ENCODE results near the gene KCNH4. TPM values are rescaled to one million over a fixed set of nuclear protein-coding genes. Genes with fewer than 3 reads are reported as not detected.

KCNH4 gene
- total and polyA plus RNA-seq, 2 donors (not counting 1 experiment from before 2014, with no cell fraction given), result 0.62 to 1.0 TPM

- POLR2A ChIA-PET, result interaction anchor here (0.5 kb wide), 1 partner anchor 1890 kb away, joined by 4 read pairs; no protein-coding TSS in a partner anchor
- TF ChIP-seq CTCF (IDR thresholded peaks at IDR 0.05), result no peak
- no peak for TF ChIP-seq EZH2 (IDR thresholded peaks at IDR 0.05; ENCODE audit: borderline replicate concordance, insufficient read depth, low read depth, low read length, poor library complexity, severe bottlenecking)
- DNase-seq (peak; percentile 61), ATAC-seq (ENCODE audit: low read depth) (no peak)
- Histone ChIP-seq H3K27me3 (replicated peaks in 1 of 4; ENCODE audit: control extremely low read depth in 1 of 4, control insufficient read depth in 3 of 4, insufficient read depth in 4 of 4, low read length in 3 of 4) (peaks cover 0 to 17% (median 2%) of the 10 kb centered on the region in 4 experiments), H3K4me1 (ENCODE audit: control insufficient read depth in 2 of 2, insufficient read depth in 2 of 2, low read length in 2 of 2) (peaks cover 46 to 61% of the 10 kb centered on the region in 2 donors), H2AFZ (ENCODE audit: insufficient read depth, low read depth, low read length, poor library complexity, severe bottlenecking) (no peak overlapping the region), H3K79me2 (ENCODE audit: control insufficient read depth, insufficient read depth, low read length) (no peaks in the 10 kb centered on the region), H3K36me3 (replicated peaks in 1 of 2; ENCODE audit: control extremely low read depth in 1 of 2, control insufficient read depth in 1 of 2, extremely low read depth in 1 of 2, insufficient read depth in 2 of 2, low read length in 1 of 2) (no peaks in the 10 kb centered on the region), H4K20me1 (ENCODE audit: control insufficient read depth, insufficient read depth, low read length, poor library complexity, severe bottlenecking) (no peaks in the 10 kb centered on the region), H3K4me2 (replicated peaks; ENCODE audit: low read depth, low read length, poor library complexity, severe bottlenecking) (peak overlapping the region; percentile 97), H3K9me3 (ENCODE audit: control extremely low read depth in 1 of 3, control insufficient read depth in 2 of 3, insufficient read depth in 1 of 3, low read length in 2 of 3) (peaks cover 0 to 11% (median 0%) of the 10 kb centered on the region in 3 donors), H3K9ac (ENCODE audit: low read length) (no peak overlapping the region), H3K27ac (ENCODE audit: low read length in 2 of 2) (no peak overlapping the region), H3K4me3 (ENCODE audit: control extremely low read depth in 1 of 5, extremely low read depth in 1 of 5, insufficient read depth in 1 of 5, low read depth in 2 of 5, low read length in 4 of 5) (peak overlapping the region in 1 of 5 experiments; percentile 59)
- intact Hi-C loops (cut with micrococcal nuclease), result loop anchor here (2.0 to 5.0 kb wide), 5 partner anchors 25 to 1363 kb away; partner anchors contain the start of genes ATP6V0A1, DHX58, RAB5C and STAT3
- Mint-ChIP-seq H3K4me1 (peaks cover 60% of the 10 kb centered on the region), H3K27me3 (no peaks in the 10 kb centered on the region), H3K4me3 (peak overlapping the region; percentile 47), H3K9me3 (ENCODE audit: insufficient read depth) (no peaks in the 10 kb centered on the region), H3K27ac (no peak overlapping the region)
- CTCF ChIA-PET, result interaction anchor here (0.6 to 3.3 kb wide), 11 partner anchors 10 to 251 kb away, joined by 3 to 20 read pairs (median 5); partner anchors contain the start of genes DNAJC7 and GHDC
- WGBS (ENCODE audit: insufficient coverage), result 27% methylated on average over 9 of the region's 20 CpGs
These were observed 981 bp downstream of the KCNH4 start for GRCh38 chr17:42179911-42180410.

GRCh38 chr17:42179335-42179734 is 1.6 kb downstream of the KCNH4 start:
- H3K4me3 Mint-ChIP-seq, result peak overlapping the region; percentile 47
- Histone ChIP-seq H3K36me3 (replicated peaks in 1 of 2; ENCODE audit: control extremely low read depth in 1 of 2, control insufficient read depth in 1 of 2, extremely low read depth in 1 of 2, insufficient read depth in 2 of 2, low read length in 1 of 2) (no peaks in the 10 kb centered on the region), H3K4me3 (ENCODE audit: control extremely low read depth in 1 of 5, extremely low read depth in 1 of 5, insufficient read depth in 1 of 5, low read depth in 2 of 5, low read length in 4 of 5) (no peak overlapping the region), H4K20me1 (ENCODE audit: control insufficient read depth, insufficient read depth, low read length, poor library complexity, severe bottlenecking) (no peaks in the 10 kb centered on the region), H3K9me3 (ENCODE audit: control extremely low read depth in 1 of 3, control insufficient read depth in 2 of 3, insufficient read depth in 1 of 3, low read length in 2 of 3) (peaks cover 0 to 11% (median 0%) of the 10 kb centered on the region in 3 donors), H3K9ac (ENCODE audit: low read length) (no peak overlapping the region), H3K4me1 (ENCODE audit: control insufficient read depth in 2 of 2, insufficient read depth in 2 of 2, low read length in 2 of 2) (peaks cover 42 to 55% of the 10 kb centered on the region in 2 donors), H3K27ac (ENCODE audit: low read length in 2 of 2) (peak overlapping the region in 1 of 2 donors; percentile 30), H3K27me3 (replicated peaks in 1 of 4; ENCODE audit: control extremely low read depth in 1 of 4, control insufficient read depth in 3 of 4, insufficient read depth in 4 of 4, low read length in 3 of 4) (peaks cover 0 to 17% (median 2%) of the 10 kb centered on the region in 4 experiments), H3K79me2 (ENCODE audit: control insufficient read depth, insufficient read depth, low read length) (no peaks in the 10 kb centered on the region), H2AFZ (ENCODE audit: insufficient read depth, low read depth, low read length, poor library complexity, severe bottlenecking) (no peak overlapping the region), H3K4me2 (replicated peaks; ENCODE audit: low read depth, low read length, poor library complexity, severe bottlenecking) (peak overlapping the region; percentile 34)
- H3K9me3 Mint-ChIP-seq (ENCODE audit: insufficient read depth), result no peaks in the 10 kb centered on the region
- peaks cover 54% of the 10 kb centered on the region for H3K4me1 Mint-ChIP-seq
- intact Hi-C loops (cut with micrococcal nuclease), result no loop called here
- ATAC-seq (ENCODE audit: low read depth) (no peak), DNase-seq (no peak)
- CTCF ChIA-PET, result interaction anchor here (0.6 to 3.3 kb wide), 7 partner anchors 8 to 216 kb away, joined by 3 to 20 read pairs (median 3); partner anchors contain the start of gene GHDC
- POLR2A ChIA-PET, result interaction anchor here (0.5 kb wide), 2 partner anchors 353 to 1890 kb away, joined by 4 to 14 read pairs; no protein-coding TSS in a partner anchor
- no peaks in the 10 kb centered on the region for H3K27me3 Mint-ChIP-seq
- H3K27ac Mint-ChIP-seq, result no peak overlapping the region
- TF ChIP-seq EZH2 (IDR thresholded peaks at IDR 0.05; ENCODE audit: borderline replicate concordance, insufficient read depth, low read depth, low read length, poor library complexity, severe bottlenecking) (no peak), CTCF (IDR thresholded peaks at IDR 0.05) (no peak)
- no CpG with 5 or more reads among the region's 1 CpG for WGBS (ENCODE audit: insufficient coverage)

All from B cell (primary cell).